Measurements from ENCODE around the gene LSM10. TPM values are rescaled to one million over a fixed set of nuclear protein-coding genes. Genes with fewer than 3 reads are reported as not detected.
A peak's percentile ranks its signal among the peaks of the same experiment; 100 is the strongest.

Gene LSM10
- total and polyA plus RNA-seq, 2 donors (not counting 1 experiment from before 2014, with no cell fraction given), result 19.2 to 33.5 TPM

- Histone ChIP-seq H3K36me3 (ENCODE audit: control insufficient read depth, insufficient read depth, low read length) (peaks cover 6% of the 10 kb centered on the region), H3K79me2 (ENCODE audit: control insufficient read depth, insufficient read depth, low read length) (peaks cover 42% of the 10 kb centered on the region), H3K4me3 (replicated peaks in 1 of 4; ENCODE audit: control extremely low read depth in 1 of 4, insufficient read depth in 1 of 4, low read depth in 3 of 4, low read length in 4 of 4) (no peak overlapping the region), H2AFZ (ENCODE audit: low read length) (no peak overlapping the region), H3K9me3 (ENCODE audit: control insufficient read depth, insufficient read depth, low read depth, low read length) (no peaks in the 10 kb centered on the region), H3K4me1 (ENCODE audit: control insufficient read depth, extremely low read depth, insufficient read depth, low read length) (peaks cover 18% of the 10 kb centered on the region), H3K27ac (ENCODE audit: insufficient read depth, low read length) (peak overlapping the region; percentile 3), H4K20me1 (ENCODE audit: control insufficient read depth, extremely low read depth, insufficient read depth, low read length) (no peaks in the 10 kb centered on the region), H3K9ac (ENCODE audit: insufficient read depth, low read length) (no peak overlapping the region), H3K27me3 (ENCODE audit: control insufficient read depth, insufficient read depth, low read length) (no peaks in the 10 kb centered on the region), H3K4me2 (ENCODE audit: extremely low read depth, insufficient read depth, low read length) (no peak overlapping the region)
- TF ChIP-seq EZH2 (IDR thresholded peaks at IDR 0.05; ENCODE audit: low read length, missing control alignments), result no peak
- peak in 1 of 2 donors; percentile 18 for TF ChIP-seq CTCF (conservative IDR thresholded peaks at IDR 0.05 in 1 of 2, IDR thresholded peaks at IDR 0.05 in 1 of 2; ENCODE audit: low read depth in 1 of 2, low read length in 2 of 2)
- DNase-seq (ENCODE audit: low read depth in 2 of 2), result peak; percentile 55 to 62
Measured at GRCh38 chr1:36366091-36366661, 31.5 kb downstream of the LSM10 start.

- Histone ChIP-seq H3K9me3 (ENCODE audit: control insufficient read depth, insufficient read depth, low read depth, low read length) (no peaks in the 10 kb centered on the region), H3K79me2 (ENCODE audit: control insufficient read depth, insufficient read depth, low read length) (peaks cover 41% of the 10 kb centered on the region), H4K20me1 (ENCODE audit: control insufficient read depth, extremely low read depth, insufficient read depth, low read length) (no peaks in the 10 kb centered on the region), H3K4me2 (ENCODE audit: extremely low read depth, insufficient read depth, low read length) (no peak overlapping the region), H2AFZ (ENCODE audit: low read length) (no peak overlapping the region), H3K4me3 (replicated peaks in 1 of 4; ENCODE audit: control extremely low read depth in 1 of 4, insufficient read depth in 1 of 4, low read depth in 3 of 4, low read length in 4 of 4) (no peak overlapping the region), H3K27ac (ENCODE audit: insufficient read depth, low read length) (peak overlapping the region; percentile 3), H3K4me1 (ENCODE audit: control insufficient read depth, extremely low read depth, insufficient read depth, low read length) (peaks cover 18% of the 10 kb centered on the region), H3K9ac (ENCODE audit: insufficient read depth, low read length) (no peak overlapping the region), H3K27me3 (ENCODE audit: control insufficient read depth, insufficient read depth, low read length) (no peaks in the 10 kb centered on the region), H3K36me3 (ENCODE audit: control insufficient read depth, insufficient read depth, low read length) (peaks cover 7% of the 10 kb centered on the region)
- TF ChIP-seq EZH2 (IDR thresholded peaks at IDR 0.05; ENCODE audit: low read length, missing control alignments), result no peak
- no peak for TF ChIP-seq CTCF (conservative IDR thresholded peaks at IDR 0.05 in 1 of 2, IDR thresholded peaks at IDR 0.05 in 1 of 2; ENCODE audit: low read depth in 1 of 2, low read length in 2 of 2)
- peak; percentile 43 to 74 for DNase-seq (ENCODE audit: low read depth in 2 of 2)
Measured at GRCh38 chr1:36365381-36365780, 32.3 kb downstream of the LSM10 start.

- no peak overlapping the region for H3K9ac ChIP-seq (ENCODE audit: insufficient read depth, low read length)
- H3K4me2 ChIP-seq (ENCODE audit: extremely low read depth, insufficient read depth, low read length), result no peak overlapping the region
- peaks cover under 1% of the 10 kb centered on the region for H3K4me1 ChIP-seq (ENCODE audit: control insufficient read depth, extremely low read depth, insufficient read depth, low read length)
- no peaks in the 10 kb centered on the region for H3K9me3 ChIP-seq (ENCODE audit: control insufficient read depth, insufficient read depth, low read depth, low read length)
- no peaks in the 10 kb centered on the region for H4K20me1 ChIP-seq (ENCODE audit: control insufficient read depth, extremely low read depth, insufficient read depth, low read length)
- H3K36me3 ChIP-seq (ENCODE audit: control insufficient read depth, insufficient read depth, low read length), result peaks cover 15% of the 10 kb centered on the region
- H3K79me2 ChIP-seq (ENCODE audit: control insufficient read depth, insufficient read depth, low read length), result peaks cover 13% of the 10 kb centered on the region
- H2AFZ ChIP-seq (ENCODE audit: low read length), result no peak overlapping the region
- H3K4me3 ChIP-seq (replicated peaks in 1 of 4; ENCODE audit: control extremely low read depth in 1 of 4, insufficient read depth in 1 of 4, low read depth in 3 of 4, low read length in 4 of 4), result no peak overlapping the region
- no peak overlapping the region for H3K27ac ChIP-seq (ENCODE audit: insufficient read depth, low read length)
- no peaks in the 10 kb centered on the region for H3K27me3 ChIP-seq (ENCODE audit: control insufficient read depth, insufficient read depth, low read length)
- peak in 1 of 2 donors; percentile 26 for DNase-seq (ENCODE audit: low read depth in 2 of 2)
- no peak for TF ChIP-seq CTCF (conservative IDR thresholded peaks at IDR 0.05 in 1 of 2, IDR thresholded peaks at IDR 0.05 in 1 of 2; ENCODE audit: low read depth in 1 of 2, low read length in 2 of 2)
- TF ChIP-seq EZH2 (IDR thresholded peaks at IDR 0.05; ENCODE audit: low read length, missing control alignments), result no peak
Measured at GRCh38 chr1:36359911-36360550, 37.7 kb downstream of the LSM10 start.
